IPS-18a (cell line): ENCODE data around the gene TRNP1.

Source experiments
- H3K27ac ChIP-seq: one replicate; pipeline ENCODE4 v1.5.1; 2013; ENCODE audit warnings: low read length
- H3K27me3 ChIP-seq: one replicate; pipeline ENCODE4 v1.6.1; 2013; ENCODE audit warnings: mild to moderate bottlenecking, low read length; ENCODE audit not compliant: control insufficient read depth, insufficient read depth
- H3K36me3 ChIP-seq: one replicate; pipeline ENCODE4 v1.6.1; 2013; ENCODE audit warnings: low read depth, low read length; ENCODE audit not compliant: control insufficient read depth
- H3K4me1 ChIP-seq: one replicate; pipeline ENCODE4 v1.6.1; 2013; ENCODE audit warnings: low read depth, low read length; ENCODE audit not compliant: control insufficient read depth
- H3K4me3 ChIP-seq: one replicate; pipeline ENCODE4 v1.5.1; 2013; ENCODE audit warnings: low read length
- H3K9ac ChIP-seq: one replicate; pipeline ENCODE4 v1.6.1; 2013; ENCODE audit warnings: mild to moderate bottlenecking, low read length, moderate library complexity
- H3K9me3 ChIP-seq: one replicate; pipeline ENCODE4 v1.6.1; 2013; ENCODE audit warnings: low read depth, low read length; ENCODE audit not compliant: control insufficient read depth

The TRNP1 gene

DNA sequence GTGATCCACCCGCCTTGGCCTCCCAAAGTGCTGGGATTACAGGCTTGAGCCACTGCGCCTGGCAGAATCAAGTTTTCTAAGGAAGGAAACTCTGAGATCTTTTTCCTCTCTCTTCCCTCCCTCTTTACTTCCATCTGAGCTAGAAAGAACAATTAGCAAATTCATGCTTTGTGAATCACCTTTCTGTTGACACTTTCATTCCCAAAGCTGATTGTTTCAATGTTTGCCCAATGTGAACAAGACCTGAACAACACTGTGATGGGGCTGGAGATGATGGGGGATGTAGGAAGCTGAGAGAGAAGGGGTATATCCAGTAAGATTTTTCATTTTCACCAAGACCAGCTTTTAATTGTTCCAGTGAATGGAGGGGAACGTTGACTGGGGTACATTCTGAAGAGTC, 24.8 kb downstream of the TRNP1 start:
- H3K27me3 ChIP-seq: no peaks in the 10 kb centered on the region
- no peak overlapping the region for H3K9ac ChIP-seq
- H3K36me3 ChIP-seq: no peaks in the 10 kb centered on the region
- peaks cover 8% of the 10 kb centered on the region for H3K4me1 ChIP-seq
- H3K4me3 ChIP-seq: no peak overlapping the region
- H3K27ac ChIP-seq: no peak overlapping the region
- H3K9me3 ChIP-seq: no peaks in the 10 kb centered on the region

DNA sequence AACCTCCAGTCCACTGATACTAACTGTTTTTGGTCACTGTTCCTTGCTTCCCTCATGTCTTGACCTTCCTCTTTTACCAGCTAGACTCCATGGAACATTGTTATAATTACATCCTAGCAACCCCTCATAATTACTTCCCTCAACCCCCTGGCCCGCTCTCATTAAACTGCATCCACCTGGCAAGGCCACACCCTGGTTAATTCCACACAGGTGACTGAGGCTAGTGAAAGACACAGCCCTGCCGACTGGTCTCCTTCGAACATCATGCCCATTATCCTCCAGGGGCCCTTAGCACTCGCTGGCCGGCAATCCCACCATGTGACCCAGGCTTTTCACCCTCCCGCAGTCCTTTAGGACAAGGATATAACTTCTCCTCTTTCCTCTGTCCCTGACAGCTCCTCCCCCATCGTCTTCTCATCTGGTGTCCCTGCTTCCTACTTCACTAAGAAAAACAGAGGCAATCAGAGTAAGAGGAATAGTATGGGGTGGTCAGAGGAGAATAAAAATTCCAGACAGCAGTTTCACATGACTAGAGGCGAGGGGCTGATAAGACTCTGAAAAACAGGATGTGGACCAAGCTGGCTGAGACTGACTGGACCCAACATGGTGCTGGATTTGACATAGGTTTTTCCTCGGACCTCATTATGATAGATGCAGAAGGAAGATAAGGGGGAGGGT, 28.0 kb downstream of the TRNP1 start:
- H3K27me3 ChIP-seq: no peaks in the 10 kb centered on the region
- H3K36me3 ChIP-seq: no peaks in the 10 kb centered on the region
- H3K9me3 ChIP-seq: no peaks in the 10 kb centered on the region
- H3K27ac ChIP-seq: no peak overlapping the region
- no peak overlapping the region for H3K4me3 ChIP-seq
- H3K9ac ChIP-seq: no peak overlapping the region
- H3K4me1 ChIP-seq: peaks cover 8% of the 10 kb centered on the region

DNA sequence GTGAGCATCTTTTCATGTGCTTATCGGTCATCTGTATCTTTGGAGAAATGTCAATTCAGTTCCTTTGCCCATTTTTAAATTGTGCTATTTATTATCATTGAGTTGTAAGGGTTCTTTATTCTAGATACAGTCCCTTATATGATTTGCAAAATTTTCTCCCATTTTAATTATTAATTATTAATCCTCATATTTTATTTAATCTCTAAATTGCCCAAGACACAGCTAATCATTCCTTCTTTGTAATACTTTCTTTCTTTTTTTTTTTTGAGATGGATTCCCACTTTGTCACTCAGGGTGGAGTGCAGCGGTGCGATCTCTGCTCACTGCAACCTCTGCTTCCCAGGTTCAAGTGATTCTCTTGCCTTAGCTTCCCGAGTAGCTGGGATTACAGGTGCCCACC, 32.2 kb downstream of the TRNP1 start:
- Histone ChIP-seq H3K4me3 (no peak overlapping the region), H3K36me3 (no peaks in the 10 kb centered on the region)

DNA sequence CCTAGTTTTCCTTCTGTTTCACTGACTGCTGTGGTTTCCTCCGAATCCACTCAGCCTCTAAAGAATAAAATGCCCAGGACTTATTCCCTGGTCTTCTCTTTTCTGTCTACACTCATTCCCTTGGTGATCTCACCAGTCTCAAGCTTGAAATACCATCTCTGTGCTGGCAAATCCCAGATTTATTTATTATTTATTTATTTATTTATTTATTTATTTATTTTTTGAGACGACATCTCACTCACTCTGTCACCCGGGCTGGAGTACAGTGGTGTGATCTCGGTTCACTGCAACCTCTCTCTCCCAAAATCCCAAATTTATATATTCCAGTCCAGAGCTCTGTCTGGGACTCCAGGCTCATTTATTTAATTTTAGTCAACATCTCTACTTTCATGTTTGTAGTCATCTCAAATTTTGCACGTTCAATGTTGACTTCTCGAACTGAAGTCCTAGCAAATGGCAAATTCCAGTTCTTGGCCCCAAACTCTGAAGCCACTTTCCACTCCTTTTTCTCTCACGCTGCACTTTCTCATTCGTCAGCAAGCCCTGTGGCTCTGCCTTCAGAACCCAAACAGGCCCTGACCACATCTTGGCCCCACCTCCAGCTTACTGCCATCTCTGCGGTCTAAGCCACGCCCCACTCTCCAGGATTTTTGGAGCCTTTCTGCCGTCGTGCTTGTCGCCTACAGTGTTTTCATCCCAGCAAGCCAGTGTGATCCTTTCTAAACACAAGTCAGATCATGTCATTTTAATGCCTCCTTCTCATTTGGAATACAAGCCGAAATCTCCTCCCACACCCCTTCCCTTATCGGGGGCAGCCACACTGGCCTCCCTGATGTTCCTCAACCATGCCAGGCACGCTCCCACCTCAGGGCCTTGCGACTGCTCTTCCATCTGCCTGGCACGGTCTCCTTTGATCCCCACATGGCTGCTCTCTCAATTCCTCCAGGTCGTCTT, 33.4 kb downstream of the TRNP1 start:
- H3K27ac ChIP-seq: no peak overlapping the region
- H3K4me3 ChIP-seq: no peak overlapping the region
- no peaks in the 10 kb centered on the region for H3K36me3 ChIP-seq
- H3K27me3 ChIP-seq: no peaks in the 10 kb centered on the region
- no peak overlapping the region for H3K9ac ChIP-seq
- H3K4me1 ChIP-seq: peaks cover 18% of the 10 kb centered on the region
- H3K9me3 ChIP-seq: no peaks in the 10 kb centered on the region

More for the DNA sequence above, 32.2 kb downstream of the TRNP1 start:
- H3K4me1 ChIP-seq: peaks cover 20% of the 10 kb centered on the region
- no peaks in the 10 kb centered on the region for H3K27me3 ChIP-seq
- no peak overlapping the region for H3K27ac ChIP-seq
- no peaks in the 10 kb centered on the region for H3K9me3 ChIP-seq
- no peak overlapping the region for H3K9ac ChIP-seq

DNA sequence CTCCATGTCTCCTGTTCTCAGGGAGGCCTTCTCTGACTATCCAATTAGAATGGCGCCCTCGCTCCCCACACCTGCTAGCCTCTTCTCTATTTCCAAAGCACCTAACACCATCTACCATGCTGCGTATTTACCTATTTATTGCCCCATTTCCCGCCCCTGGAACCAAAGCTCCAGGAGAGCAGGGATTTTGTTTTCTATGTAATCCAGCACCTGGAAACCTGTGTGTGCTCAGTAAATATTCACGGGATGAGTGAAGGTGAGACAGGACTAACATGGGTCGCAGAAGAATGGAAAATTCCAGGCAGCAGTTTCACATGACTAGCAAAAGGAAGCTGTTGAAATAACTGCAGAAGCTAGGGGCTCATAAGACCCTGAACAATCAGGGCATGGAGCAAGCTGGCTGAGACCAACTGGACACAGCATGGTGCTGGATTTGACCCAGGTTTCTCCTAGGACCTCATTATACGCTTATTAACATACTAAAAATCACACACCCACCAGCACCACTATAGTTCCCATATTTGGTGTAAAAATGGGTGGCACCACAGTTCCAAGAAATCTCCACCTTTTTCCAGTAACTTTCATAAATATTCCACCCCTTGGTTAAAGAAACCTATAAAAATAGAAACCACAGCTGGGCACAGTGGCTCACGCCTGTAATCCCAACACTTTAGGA, 34.2 kb downstream of the TRNP1 start:
- H3K27ac ChIP-seq: no peak overlapping the region

DNA sequence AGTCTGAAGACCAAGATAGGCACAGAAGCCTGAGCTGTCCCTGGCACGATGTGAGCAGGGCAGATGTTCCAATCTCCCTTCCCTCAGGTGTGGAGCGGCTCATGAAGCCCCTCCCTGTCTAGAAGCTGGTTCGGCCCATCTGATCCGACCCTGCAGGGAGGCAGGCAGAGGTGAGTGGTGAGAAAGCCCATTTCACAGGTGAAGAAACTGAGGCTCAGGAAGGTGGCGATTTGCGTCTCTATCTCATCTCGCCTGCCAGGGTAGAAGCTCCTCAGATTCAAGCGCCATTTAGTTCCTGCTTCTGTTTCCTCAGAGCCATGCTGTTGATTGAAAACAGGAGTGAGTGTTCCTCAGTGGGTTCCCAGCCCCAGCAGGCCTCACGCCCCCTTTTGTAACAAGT, 36.0 kb downstream of the TRNP1 start:
- no peak overlapping the region for H3K27ac ChIP-seq
- no peaks in the 10 kb centered on the region for H3K36me3 ChIP-seq
- H3K27me3 ChIP-seq: no peaks in the 10 kb centered on the region
- H3K9me3 ChIP-seq: no peaks in the 10 kb centered on the region
- no peak overlapping the region for H3K4me3 ChIP-seq
- peaks cover 21% of the 10 kb centered on the region for H3K4me1 ChIP-seq
- no peak overlapping the region for H3K9ac ChIP-seq

More for the DNA sequence above, 34.2 kb downstream of the TRNP1 start:
- peaks cover 21% of the 10 kb centered on the region for H3K4me1 ChIP-seq
- H3K36me3 ChIP-seq: no peaks in the 10 kb centered on the region
- H3K27me3 ChIP-seq: no peaks in the 10 kb centered on the region
- no peak overlapping the region for H3K9ac ChIP-seq
- no peaks in the 10 kb centered on the region for H3K9me3 ChIP-seq
- no peak overlapping the region for H3K4me3 ChIP-seq

DNA sequence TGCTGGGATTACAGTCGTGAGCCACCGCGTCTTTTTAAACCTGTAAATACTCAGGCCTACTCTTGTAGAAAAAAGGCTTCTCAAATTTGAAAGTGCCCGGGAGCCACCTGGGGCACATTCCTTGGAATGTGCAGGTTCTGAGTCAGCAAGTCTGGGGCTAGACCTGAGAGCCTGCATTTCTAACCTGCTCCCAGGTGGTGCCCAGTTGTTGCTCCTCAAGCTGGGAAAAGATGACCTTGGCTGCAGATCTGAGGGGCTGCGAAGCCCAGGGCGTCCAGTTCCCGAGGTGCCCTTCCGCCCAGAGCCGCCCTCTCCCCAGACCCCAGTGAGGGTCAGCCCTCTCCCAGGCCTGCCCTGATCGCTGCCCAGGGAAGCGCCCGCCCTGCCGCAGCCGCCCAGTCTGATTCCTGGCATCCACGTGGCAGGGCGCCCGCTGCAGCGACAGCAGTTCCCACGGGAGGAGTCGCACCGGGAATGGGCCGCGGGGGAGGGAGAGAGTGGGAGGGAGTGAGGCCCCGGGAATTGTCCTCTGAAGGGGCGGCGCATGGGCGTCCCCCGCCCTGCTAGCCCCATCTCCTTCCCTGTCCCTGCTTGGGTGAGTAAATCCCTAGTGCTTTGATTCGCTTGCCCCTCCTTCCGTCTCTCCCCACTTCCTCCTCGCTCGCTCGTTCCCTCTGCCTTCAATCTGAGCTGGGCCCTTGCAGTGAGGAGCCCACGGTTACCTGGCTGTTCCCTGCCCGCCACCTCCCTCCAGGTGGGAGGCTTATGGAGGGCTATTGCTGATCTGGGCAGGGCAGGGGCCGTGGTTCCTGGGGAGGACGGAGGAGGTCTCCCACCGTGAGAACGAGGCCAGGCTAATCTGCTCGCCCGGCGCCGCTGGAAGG, 38.0 kb downstream of the TRNP1 start:
- H3K27ac ChIP-seq: peak overlapping the region; percentile 66
- H3K36me3 ChIP-seq: no peaks in the 10 kb centered on the region
- H3K9ac ChIP-seq: peak overlapping the region; percentile 5
- no peaks in the 10 kb centered on the region for H3K27me3 ChIP-seq
- H3K4me3 ChIP-seq: peak overlapping the region; percentile 40
- H3K9me3 ChIP-seq: no peaks in the 10 kb centered on the region
- peaks cover 21% of the 10 kb centered on the region for H3K4me1 ChIP-seq

DNA sequence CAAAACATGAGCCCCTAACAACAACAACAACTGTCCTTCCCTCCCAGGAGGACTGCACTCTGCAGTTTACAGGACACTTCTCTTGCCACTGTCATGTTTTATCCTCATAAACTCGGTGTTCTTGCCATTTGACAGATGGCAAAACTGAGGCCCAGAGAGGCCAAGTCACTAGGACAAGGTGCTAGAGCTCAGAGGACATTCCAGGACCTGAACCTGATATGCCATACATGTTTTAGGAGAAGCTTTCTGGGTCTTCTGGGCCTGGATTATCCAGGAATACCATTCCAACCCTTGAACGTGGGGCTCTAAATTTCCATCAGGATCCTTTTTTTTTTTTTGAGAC, 38.6 kb downstream of the TRNP1 start:
- Histone ChIP-seq H3K4me3 (peak overlapping the region; percentile 40), H3K4me1 (peaks cover 20% of the 10 kb centered on the region), H3K9ac (peak overlapping the region; percentile 5), H3K27ac (no peak overlapping the region), H3K9me3 (no peaks in the 10 kb centered on the region), H3K36me3 (no peaks in the 10 kb centered on the region), H3K27me3 (no peaks in the 10 kb centered on the region)

DNA sequence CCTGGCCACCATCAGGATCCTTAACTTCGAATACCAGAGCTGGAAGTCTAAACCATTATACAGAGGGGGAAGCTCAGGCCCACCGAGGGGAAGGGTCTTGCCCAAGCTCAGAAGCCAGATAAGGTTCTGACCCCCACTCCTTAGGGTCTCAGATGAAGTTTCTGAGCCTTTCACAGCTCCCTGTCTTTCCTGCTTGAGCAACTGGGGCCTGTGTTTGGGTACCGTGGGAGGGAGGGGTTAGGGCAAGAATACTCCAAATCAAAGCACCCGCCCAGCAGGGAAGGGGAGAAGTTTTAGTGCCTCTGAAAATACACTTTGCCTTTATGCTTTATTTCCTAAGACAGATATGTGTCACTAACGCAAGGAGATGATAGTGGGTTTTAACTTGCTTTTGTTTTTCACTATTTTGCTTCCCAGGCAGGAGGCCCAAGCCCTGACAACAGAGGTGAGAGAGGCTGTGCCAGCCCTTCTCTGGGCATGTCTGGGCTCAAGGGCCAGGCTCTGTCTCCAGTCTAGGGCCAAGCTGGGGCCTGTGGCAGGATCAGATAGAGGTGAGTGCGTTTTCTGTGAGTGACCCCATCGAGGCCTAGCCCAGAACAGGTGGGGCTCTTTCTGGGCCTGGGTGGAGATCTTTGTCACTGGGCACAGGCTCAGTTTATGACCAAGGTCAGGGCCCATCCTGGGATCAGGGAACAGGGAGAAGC, 39.7 kb downstream of the TRNP1 start:
- Histone ChIP-seq H3K4me3 (no peak overlapping the region), H3K27ac (no peak overlapping the region), H3K27me3 (no peaks in the 10 kb centered on the region), H3K4me1 (peaks cover 11% of the 10 kb centered on the region), H3K9ac (no peak overlapping the region), H3K36me3 (no peaks in the 10 kb centered on the region), H3K9me3 (no peaks in the 10 kb centered on the region)

DNA sequence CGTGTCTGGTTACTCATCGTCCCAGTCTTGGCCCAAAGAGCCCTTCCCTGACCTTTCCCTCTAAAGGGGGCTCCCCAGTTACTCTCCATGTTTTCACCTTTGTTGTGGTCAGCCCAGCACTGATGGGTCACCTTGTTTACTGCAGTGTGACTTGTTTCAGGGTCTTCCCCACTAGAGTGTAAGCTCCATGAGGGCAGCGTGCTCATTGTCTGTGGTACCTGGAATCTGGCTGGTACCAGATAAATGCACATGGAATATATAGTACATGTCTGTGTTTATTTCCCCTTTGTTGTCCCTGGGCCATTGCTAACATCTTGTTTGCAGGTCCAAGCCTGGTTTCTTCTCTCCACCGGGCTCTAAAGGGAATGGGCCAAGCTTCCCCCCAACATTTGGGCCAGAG, 41.9 kb downstream of the TRNP1 start:
- Histone ChIP-seq H3K27me3 (no peaks in the 10 kb centered on the region), H3K4me3 (no peak overlapping the region), H3K9me3 (no peaks in the 10 kb centered on the region), H3K4me1 (peaks cover 11% of the 10 kb centered on the region), H3K9ac (no peak overlapping the region), H3K27ac (no peak overlapping the region), H3K36me3 (no peaks in the 10 kb centered on the region)
